GM12892 (cell line): ENCODE data around the gene CBFA2T3.

Experiments used
- POLR2A ChIP-seq: IDR thresholded peaks from 2 replicates; pipeline ENCODE4 v1.6.1; 2011; ENCODE audit warnings: low read depth, low read length, control low read depth
- POLR2AphosphoS5 ChIP-seq: IDR thresholded peaks from 2 replicates; pipeline ENCODE4 v1.6.1; 2011; ENCODE audit warnings: low read depth, low read length, control low read depth
- TAF1 ChIP-seq: IDR thresholded peaks from 2 replicates; pipeline ENCODE4 v1.6.1; 2011; ENCODE audit warnings: low read depth, mild to moderate bottlenecking, control low read depth, low read length, borderline replicate concordance

DNA sequence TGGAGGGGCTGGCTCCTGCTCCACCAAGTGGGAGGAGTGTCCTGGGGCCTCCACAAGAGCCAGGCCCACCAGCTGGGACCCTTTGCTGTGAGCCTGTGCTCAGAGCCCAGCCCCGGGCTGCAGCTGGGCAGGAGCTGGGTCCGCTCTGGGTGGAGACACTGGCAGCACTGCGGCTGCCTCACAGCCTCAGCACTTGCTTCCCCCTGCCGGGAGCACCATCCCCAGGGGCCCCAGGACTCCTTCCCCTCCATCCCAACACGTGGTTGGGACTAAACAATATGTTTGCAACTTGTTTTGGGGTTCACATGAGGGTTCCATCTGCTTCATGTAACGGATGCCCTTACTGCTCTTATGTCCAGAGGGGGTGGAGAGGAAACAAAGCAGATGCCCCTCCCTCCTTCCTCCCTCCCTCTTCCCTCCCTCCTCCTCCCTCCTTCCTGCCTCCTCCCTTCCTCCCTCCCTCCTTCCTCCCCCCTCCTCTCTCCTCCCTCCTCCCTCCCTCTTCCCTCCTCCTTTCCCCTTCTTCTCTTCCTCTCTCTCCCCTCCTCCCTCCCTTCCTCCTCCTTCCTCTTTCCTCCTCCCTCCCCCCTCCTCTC is 16.3 kb upstream of the CBFA2T3 start:
- TF ChIP-seq POLR2A (no peak), POLR2AphosphoS5 (no peak), TAF1 (no peak)
